ENCODE data around the gene COPS8.

Gene COPS8

DNA sequence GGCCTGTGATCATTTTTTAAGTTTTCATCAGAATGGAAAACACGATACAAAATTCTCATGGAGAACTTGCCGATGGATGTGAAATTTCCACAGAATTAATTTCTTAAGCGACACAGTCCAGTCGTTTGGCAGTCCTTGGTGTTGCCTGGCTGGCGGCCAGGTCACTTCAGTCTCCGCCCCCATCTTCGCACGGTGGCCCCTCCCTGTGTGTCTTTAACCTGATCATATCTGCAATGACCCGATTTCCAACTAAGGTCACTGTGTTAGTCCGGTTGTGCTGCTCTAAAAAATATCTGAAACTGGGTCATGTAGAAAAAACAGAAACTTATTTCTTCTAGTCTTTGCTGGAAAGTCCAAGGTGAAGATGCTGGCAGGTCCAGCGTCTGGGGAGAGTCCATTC is 44.5 kb upstream of the COPS8 start:
- Histone ChIP-seq H3K27ac (ENCODE audit: extremely low read depth, low read depth, low read length) (no peak overlapping the region), H3K4me3 (ENCODE audit: low read depth, low read length) (no peak overlapping the region), H3K4me1 (ENCODE audit: control insufficient read depth, insufficient read depth, low read length) (no peaks in the 10 kb centered on the region), H3K9me3 (ENCODE audit: control insufficient read depth, insufficient read depth, low read depth, low read length) (no peaks in the 10 kb centered on the region), H3K36me3 (ENCODE audit: control insufficient read depth in 2 of 2, insufficient read depth in 1 of 2, low read length in 2 of 2) (no peaks in the 10 kb centered on the region)
- TF ChIP-seq, protein P1, sequence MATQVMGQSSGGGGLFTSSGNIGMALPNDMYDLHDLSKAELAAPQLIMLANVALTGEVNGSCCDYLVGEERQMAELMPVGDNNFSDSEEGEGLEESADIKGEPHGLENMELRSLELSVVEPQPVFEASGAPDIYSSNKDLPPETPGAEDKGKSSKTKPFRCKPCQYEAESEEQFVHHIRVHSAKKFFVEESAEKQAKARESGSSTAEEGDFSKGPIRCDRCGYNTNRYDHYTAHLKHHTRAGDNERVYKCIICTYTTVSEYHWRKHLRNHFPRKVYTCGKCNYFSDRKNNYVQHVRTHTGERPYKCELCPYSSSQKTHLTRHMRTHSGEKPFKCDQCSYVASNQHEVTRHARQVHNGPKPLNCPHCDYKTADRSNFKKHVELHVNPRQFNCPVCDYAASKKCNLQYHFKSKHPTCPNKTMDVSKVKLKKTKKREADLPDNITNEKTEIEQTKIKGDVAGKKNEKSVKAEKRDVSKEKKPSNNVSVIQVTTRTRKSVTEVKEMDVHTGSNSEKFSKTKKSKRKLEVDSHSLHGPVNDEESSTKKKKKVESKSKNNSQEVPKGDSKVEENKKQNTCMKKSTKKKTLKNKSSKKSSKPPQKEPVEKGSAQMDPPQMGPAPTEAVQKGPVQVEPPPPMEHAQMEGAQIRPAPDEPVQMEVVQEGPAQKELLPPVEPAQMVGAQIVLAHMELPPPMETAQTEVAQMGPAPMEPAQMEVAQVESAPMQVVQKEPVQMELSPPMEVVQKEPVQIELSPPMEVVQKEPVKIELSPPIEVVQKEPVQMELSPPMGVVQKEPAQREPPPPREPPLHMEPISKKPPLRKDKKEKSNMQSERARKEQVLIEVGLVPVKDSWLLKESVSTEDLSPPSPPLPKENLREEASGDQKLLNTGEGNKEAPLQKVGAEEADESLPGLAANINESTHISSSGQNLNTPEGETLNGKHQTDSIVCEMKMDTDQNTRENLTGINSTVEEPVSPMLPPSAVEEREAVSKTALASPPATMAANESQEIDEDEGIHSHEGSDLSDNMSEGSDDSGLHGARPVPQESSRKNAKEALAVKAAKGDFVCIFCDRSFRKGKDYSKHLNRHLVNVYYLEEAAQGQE (tag by site-specific recombination; IDR thresholded peaks at IDR 0.05), result no peak
- TF ChIP-seq, protein P2, sequence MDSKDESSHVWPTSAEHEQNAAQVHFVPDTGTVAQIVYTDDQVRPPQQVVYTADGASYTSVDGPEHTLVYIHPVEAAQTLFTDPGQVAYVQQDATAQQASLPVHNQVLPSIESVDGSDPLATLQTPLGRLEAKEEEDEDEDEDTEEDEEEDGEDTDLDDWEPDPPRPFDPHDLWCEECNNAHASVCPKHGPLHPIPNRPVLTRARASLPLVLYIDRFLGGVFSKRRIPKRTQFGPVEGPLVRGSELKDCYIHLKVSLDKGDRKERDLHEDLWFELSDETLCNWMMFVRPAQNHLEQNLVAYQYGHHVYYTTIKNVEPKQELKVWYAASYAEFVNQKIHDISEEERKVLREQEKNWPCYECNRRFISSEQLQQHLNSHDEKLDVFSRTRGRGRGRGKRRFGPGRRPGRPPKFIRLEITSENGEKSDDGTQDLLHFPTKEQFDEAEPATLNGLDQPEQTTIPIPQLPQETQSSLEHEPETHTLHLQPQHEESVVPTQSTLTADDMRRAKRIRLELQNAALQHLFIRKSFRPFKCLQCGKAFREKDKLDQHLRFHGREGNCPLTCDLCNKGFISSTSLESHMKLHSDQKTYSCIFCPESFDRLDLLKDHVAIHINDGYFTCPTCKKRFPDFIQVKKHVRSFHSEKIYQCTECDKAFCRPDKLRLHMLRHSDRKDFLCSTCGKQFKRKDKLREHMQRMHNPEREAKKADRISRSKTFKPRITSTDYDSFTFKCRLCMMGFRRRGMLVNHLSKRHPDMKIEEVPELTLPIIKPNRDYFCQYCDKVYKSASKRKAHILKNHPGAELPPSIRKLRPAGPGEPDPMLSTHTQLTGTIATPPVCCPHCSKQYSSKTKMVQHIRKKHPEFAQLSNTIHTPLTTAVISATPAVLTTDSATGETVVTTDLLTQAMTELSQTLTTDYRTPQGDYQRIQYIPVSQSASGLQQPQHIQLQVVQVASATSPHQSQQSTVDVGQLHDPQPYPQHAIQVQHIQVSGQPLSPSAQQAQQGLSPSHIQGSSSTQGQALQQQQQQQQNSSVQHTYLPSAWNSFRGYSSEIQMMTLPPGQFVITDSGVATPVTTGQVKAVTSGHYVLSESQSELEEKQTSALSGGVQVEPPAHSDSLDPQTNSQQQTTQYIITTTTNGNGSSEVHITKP (tag by site-specific recombination; IDR thresholded peaks at IDR 0.05), result no peak
- TF ChIP-seq ZNF184 (tag by site-specific recombination; IDR thresholded peaks at IDR 0.05), result no peak
- no peak for TF ChIP-seq ZNF10 (tag by site-specific recombination; IDR thresholded peaks at IDR 0.05)
- no peak for TF ChIP-seq KLF10 (tag by site-specific recombination; IDR thresholded peaks at IDR 0.05)
- no peak for TF ChIP-seq ZNF302 (tag by site-specific recombination; IDR thresholded peaks at IDR 0.05; ENCODE audit: low read depth)
- no peak for TF ChIP-seq ZNF157 (tag by site-specific recombination; IDR thresholded peaks at IDR 0.05)
- no peak for TF ChIP-seq ZNF747 (tag by site-specific recombination; IDR thresholded peaks at IDR 0.05)
- POLR2A ChIA-PET, result no interaction called here
- CTCF ChIA-PET, result no interaction called here

DNA sequence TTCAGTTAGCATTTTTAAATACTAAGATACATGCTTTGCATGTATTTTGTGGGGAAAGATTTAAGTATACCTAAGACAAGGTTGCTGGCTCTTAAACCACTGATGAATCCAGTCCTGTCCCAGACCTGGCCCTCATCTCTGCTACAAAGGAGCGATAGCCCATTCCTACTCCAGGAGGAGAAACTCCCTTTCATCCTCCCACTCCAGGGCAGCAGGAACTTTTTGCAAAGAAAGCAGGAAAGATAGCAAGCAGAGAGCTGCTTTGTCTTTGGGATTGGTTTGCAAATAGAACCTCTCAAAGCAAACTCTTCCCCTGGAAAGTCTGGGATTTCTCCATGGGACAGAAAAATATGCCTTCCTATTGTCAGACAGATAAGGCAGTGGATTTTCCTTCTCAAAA is 43.6 kb upstream of the COPS8 start:
- ChIA-PET POLR2A (interaction anchor here (0.6 kb wide), 1 partner anchor 952 kb away, joined by 6 read pairs; no protein-coding TSS in a partner anchor), CTCF (no interaction called here)
- H3K4me1 ChIP-seq (ENCODE audit: control insufficient read depth, insufficient read depth, low read length), result no peaks in the 10 kb centered on the region
- no peak overlapping the region for H3K27ac ChIP-seq (ENCODE audit: extremely low read depth, low read depth, low read length)
- TF ChIP-seq ZNF600 (tag by site-specific recombination; IDR thresholded peaks at IDR 0.05) (no peak), GLIS2 (tag by site-specific recombination; IDR thresholded peaks at IDR 0.05) (no peak), GLIS1 (tag by site-specific recombination; IDR thresholded peaks at IDR 0.05) (no peak), ZSCAN30 (tag by site-specific recombination; IDR thresholded peaks at IDR 0.05) (no peak), ZNF302 (tag by site-specific recombination; IDR thresholded peaks at IDR 0.05; ENCODE audit: low read depth) (no peak), HOXC10 (CRISPR knock-in tag; IDR thresholded peaks at IDR 0.05) (no peak), KLF9 (tag by site-specific recombination; IDR thresholded peaks at IDR 0.05; ENCODE audit: low read depth) (no peak)
- TF ChIP-seq, protein P3, sequence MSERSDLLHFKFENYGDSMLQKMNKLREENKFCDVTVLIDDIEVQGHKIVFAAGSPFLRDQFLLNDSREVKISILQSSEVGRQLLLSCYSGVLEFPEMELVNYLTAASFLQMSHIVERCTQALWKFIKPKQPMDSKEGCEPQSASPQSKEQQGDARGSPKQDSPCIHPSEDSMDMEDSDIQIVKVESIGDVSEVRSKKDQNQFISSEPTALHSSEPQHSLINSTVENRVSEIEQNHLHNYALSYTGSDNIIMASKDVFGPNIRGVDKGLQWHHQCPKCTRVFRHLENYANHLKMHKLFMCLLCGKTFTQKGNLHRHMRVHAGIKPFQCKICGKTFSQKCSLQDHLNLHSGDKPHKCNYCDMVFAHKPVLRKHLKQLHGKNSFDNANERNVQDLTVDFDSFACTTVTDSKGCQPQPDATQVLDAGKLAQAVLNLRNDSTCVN (tag by site-specific recombination; optimal IDR thresholded peaks at IDR 0.05), result no peak
- TF ChIP-seq, protein P4, sequence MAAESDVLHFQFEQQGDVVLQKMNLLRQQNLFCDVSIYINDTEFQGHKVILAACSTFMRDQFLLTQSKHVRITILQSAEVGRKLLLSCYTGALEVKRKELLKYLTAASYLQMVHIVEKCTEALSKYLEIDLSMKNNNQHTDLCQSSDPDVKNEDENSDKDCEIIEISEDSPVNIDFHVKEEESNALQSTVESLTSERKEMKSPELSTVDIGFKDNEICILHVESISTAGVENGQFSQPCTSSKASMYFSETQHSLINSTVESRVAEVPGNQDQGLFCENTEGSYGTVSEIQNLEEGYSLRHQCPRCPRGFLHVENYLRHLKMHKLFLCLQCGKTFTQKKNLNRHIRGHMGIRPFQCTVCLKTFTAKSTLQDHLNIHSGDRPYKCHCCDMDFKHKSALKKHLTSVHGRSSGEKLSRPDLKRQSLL (tag by site-specific recombination; IDR thresholded peaks at IDR 0.05), result no peak
- H3K4me3 ChIP-seq (ENCODE audit: low read depth, low read length), result no peak overlapping the region
- no peaks in the 10 kb centered on the region for H3K9me3 ChIP-seq (ENCODE audit: control insufficient read depth, insufficient read depth, low read depth, low read length)
- H3K36me3 ChIP-seq (ENCODE audit: control insufficient read depth in 2 of 2, insufficient read depth in 1 of 2, low read length in 2 of 2), result no peaks in the 10 kb centered on the region
